HL-60 (cell line): Measurements from ENCODE around the gene MAN2A2.

ENCODE experiments used
- DNase-seq, 2 experiments: peaks; one replicate each; pipeline ENCODE4 v3.0.0-alpha.2; 2010 to 2020; ENCODE audit warnings: low read depth in 1 of 2, low spot score in 1 of 2
- H3K27ac ChIP-seq: fragments of 250-450 bp; sonication (Bioruptor Pico); replicated peaks from 2 replicates; pipeline ENCODE4 v1.5.1; 2020; ENCODE audit warnings: mild to moderate bottlenecking, moderate library complexity
- H3K27me3 ChIP-seq: fragments of 250-450 bp; sonication (Bioruptor Pico); 2 replicates; pipeline ENCODE4 v1.5.1; 2021; ENCODE audit warnings: mild to moderate bottlenecking, moderate library complexity; ENCODE audit not compliant: insufficient read depth, poor library complexity, severe bottlenecking
- H3K4me3 ChIP-seq: replicated peaks from 2 replicates; pipeline ENCODE4 v1.5.1; 2011; ENCODE audit warnings: mild to moderate bottlenecking, control low read depth, low read length; ENCODE audit not compliant: insufficient read depth
- CTCF ChIP-seq: IDR thresholded peaks from one replicate; pipeline ENCODE4 v1.5.1; 2011; ENCODE audit warnings: low read length, control low read depth, inconsistent platforms; ENCODE audit not compliant: insufficient read depth
- GABPA ChIP-seq: IDR thresholded peaks from 2 replicates; pipeline ENCODE4 v1.6.1; 2012; ENCODE audit warnings: low read depth
- POLR2AphosphoS5 ChIP-seq: IDR thresholded peaks from 2 replicates; pipeline ENCODE4 v1.6.1; 2012; ENCODE audit warnings: low read depth
- REST ChIP-seq: IDR thresholded peaks from 2 replicates; pipeline ENCODE4 v1.6.1; 2012; ENCODE audit warnings: low read depth; ENCODE audit not compliant: insufficient replicate concordance
- SPI1 ChIP-seq: IDR thresholded peaks from 2 replicates; pipeline ENCODE4 v1.6.1; 2012; ENCODE audit warnings: low read depth, mild to moderate bottlenecking, borderline replicate concordance

The MAN2A2 gene

GRCh38 chr15:90876512-90877170 is 26.5 kb upstream of the MAN2A2 start:
- no peak for DNase-seq
- TF ChIP-seq CTCF (no peak), REST (no peak), POLR2AphosphoS5 (no peak), GABPA (no peak), SPI1 (no peak)
- Histone ChIP-seq H3K27me3 (no peaks in the 10 kb centered on the region), H3K4me3 (no peak overlapping the region), H3K27ac (no peak overlapping the region)

GRCh38 chr15:90877315-90877714 is 25.8 kb upstream of the MAN2A2 start:
- no peak overlapping the region for H3K27ac ChIP-seq

More at GRCh38 chr15:90877315-90877714, 25.8 kb upstream of the MAN2A2 start:
- TF ChIP-seq REST (no peak), GABPA (no peak), CTCF (no peak), SPI1 (no peak), POLR2AphosphoS5 (no peak)
- no peaks in the 10 kb centered on the region for H3K27me3 ChIP-seq
- H3K4me3 ChIP-seq = no peak overlapping the region
- DNase-seq = no peak
